ENCODE measurements around the gene PGBD5.

DNA sequence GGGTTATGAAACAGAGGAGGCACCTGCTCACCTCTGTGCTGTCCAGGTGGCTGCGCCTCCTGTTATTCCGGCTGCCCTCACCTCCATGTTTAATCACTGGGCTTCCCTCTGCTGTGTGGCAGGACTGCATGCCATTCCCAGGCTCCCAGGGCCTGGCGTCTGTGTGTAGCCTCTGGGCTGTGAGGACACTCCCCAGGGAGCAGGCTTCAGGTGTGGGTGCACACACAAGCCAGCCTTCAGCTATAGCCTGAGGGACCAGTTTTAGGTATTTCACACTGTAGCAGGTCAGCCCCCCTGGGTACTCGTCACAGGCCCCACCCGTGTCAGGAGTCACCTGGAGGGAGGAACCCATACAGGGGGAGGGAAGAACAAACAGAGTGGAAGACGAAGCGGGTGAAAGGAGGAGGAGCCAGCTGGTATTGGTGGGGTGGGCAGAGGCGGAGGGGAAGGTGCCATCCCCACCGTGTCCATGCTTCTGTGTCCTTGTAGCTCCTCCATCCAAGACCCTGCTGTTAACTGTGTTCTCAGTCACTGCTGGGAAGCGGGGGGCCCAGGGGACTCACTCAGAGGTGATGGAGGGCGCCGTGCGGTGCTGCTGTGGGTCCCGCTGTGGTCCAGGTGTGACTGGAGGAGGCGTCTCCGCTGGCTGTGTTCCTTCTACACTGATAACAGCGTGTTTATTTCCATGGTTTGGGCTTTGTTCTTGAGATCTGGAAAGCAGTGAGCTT lies 158.6 kb downstream of the PGBD5 start:
- TF ChIP-seq POLR2AphosphoS5 (IDR thresholded peaks at IDR 0.05; ENCODE audit: borderline replicate concordance, low read depth, low read length) (no peak), EZH2 (IDR thresholded peaks at IDR 0.05) (no peak)
